ENCODE results near the gene TJP2.

GRCh38 chr9:69253057-69253456, 79.0 kb downstream of the TJP2 start:
- TF ChIP-seq CTCF (IDR thresholded peaks at IDR 0.05) (no peak), POLR2A (IDR thresholded peaks at IDR 0.05) (no peak)
